ENCODE data around the gene IGDCC3.

DNA sequence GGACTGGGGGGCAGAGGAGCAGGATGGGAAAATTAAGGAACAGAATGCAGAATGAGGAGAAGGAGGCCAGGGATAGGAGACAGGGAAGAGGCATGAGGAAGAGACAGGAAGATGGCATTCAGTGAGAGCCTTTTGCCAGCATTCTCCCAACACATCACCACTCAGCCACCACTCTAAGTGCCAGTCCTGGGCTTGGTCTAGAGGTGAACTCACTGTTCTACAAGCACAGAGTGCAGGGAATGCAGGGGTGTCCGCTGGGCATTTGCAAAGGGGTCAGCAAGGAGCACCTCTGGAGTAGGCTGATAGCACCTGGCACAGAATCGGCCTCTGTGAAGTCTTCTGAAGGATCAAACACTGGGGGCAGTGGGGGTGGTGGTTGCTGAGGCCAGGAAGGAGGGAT, 14.6 kb upstream of the IGDCC3 start:
- TF ChIP-seq EZH2 (IDR thresholded peaks at IDR 0.05) (no peak), POLR2AphosphoS5 (IDR thresholded peaks at IDR 0.05; ENCODE audit: borderline replicate concordance, low read depth, low read length) (no peak), FOXP2 (optimal IDR thresholded peaks at IDR 0.05; ENCODE audit: control extremely low read depth, extremely low read length, insufficient read depth) (no peak)

Measured in SK-N-MC (cell line).